SU-DHL-6 (cell line): ENCODE data around the gene ACY1.

Experiments used
- H2AFZ ChIP-seq: fragments of 200-600 bp; sonication (generic); 2 replicates; pipeline ENCODE4 v1.6.1; 2014; ENCODE audit warnings: low read depth, mild to moderate bottlenecking, moderate library complexity, mixed read lengths, antibody characterized with exemption, low read length; ENCODE audit not compliant: severe bottlenecking
- H3F3A ChIP-seq: fragments of 200-600 bp; shearing (Covaris generic); 2 replicates; pipeline ENCODE4 v1.6.0; 2016; ENCODE audit warnings: antibody characterized with exemption, mild to moderate bottlenecking; ENCODE audit not compliant: insufficient read depth
- H3K27ac ChIP-seq: fragments of 200-600 bp; sonication (generic); 2 replicates; pipeline ENCODE4 v1.5.1; 2016; ENCODE audit warnings: low read depth, mild to moderate bottlenecking, low read length, moderate library complexity, mixed read lengths
- H3K27me3 ChIP-seq: fragments of 200-600 bp; sonication (generic), shearing (Covaris generic); 2 replicates; pipeline ENCODE4 v1.6.0; 2014; ENCODE audit warnings: mild to moderate bottlenecking, low read length
- H3K36me3 ChIP-seq: fragments of 200-600 bp; sonication (generic); 2 replicates; pipeline ENCODE4 v1.6.1; 2014; ENCODE audit warnings: mild to moderate bottlenecking, low read length, mixed read lengths
- H3K4me2 ChIP-seq: fragments of 300-600, 200-600 bp; shearing (Covaris generic), sonication (generic); 2 replicates; pipeline ENCODE4 v1.6.0; 2014; ENCODE audit warnings: low read length, low read depth, mild to moderate bottlenecking; ENCODE audit not compliant: poor library complexity, severe bottlenecking
- H3K4me3 ChIP-seq: fragments of 200-600 bp; sonication (generic); 2 replicates; pipeline ENCODE4 v1.5.1; 2014; ENCODE audit warnings: antibody characterized with exemption, low read length, mild to moderate bottlenecking, mixed read lengths; ENCODE audit not compliant: insufficient read depth, poor library complexity, severe bottlenecking
- H3K79me2 ChIP-seq: fragments of 200-600 bp; sonication (generic); 2 replicates; pipeline ENCODE4 v1.6.1; 2014; ENCODE audit warnings: mild to moderate bottlenecking, low read length, moderate library complexity; ENCODE audit not compliant: insufficient read depth
- H3K9ac ChIP-seq: fragments of 200-600 bp; sonication (generic); 2 replicates; pipeline ENCODE4 v1.7.0; 2014; ENCODE audit warnings: mild to moderate bottlenecking, low read length
- H3K9me2 ChIP-seq: fragments of 200-600 bp; sonication (generic); replicated peaks from 2 replicates; pipeline ENCODE4 v1.6.1; 2014; ENCODE audit warnings: low read length; ENCODE audit not compliant: insufficient read depth
- H3K9me3 ChIP-seq: fragments of 200-600 bp; sonication (generic); 2 replicates; pipeline ENCODE4 v1.6.1; 2014; ENCODE audit warnings: low read length, mixed read lengths; ENCODE audit not compliant: insufficient read depth
- H4K20me1 ChIP-seq: fragments of 200-600 bp; sonication (generic); 2 replicates; pipeline ENCODE4 v1.6.1; 2014; ENCODE audit warnings: low read depth, mild to moderate bottlenecking, antibody characterized with exemption, low read length, moderate library complexity, mixed read lengths
- CTCF ChIP-seq: fragments of 200-600 bp; sonication (generic); IDR thresholded peaks from one replicate; pipeline ENCODE4 v1.5.1; 2017; ENCODE audit warnings: antibody characterized with exemption, mild to moderate bottlenecking, low read length, moderate library complexity; ENCODE audit not compliant: insufficient read depth, poor library complexity, severe bottlenecking
- EZH2phosphoT487 ChIP-seq: fragments of 200-600 bp; sonication (generic), shearing (Covaris generic); conservative IDR thresholded peaks from 2 replicates; pipeline ENCODE4 v1.6.1; 2018; ENCODE audit warnings: mild to moderate bottlenecking, antibody characterized with exemption, low read length, moderate library complexity, mixed read lengths

The ACY1 gene

GRCh38 chr3:51938780-51939425 lies 44.4 kb upstream of the ACY1 start:
- no peak for TF ChIP-seq EZH2phosphoT487
- Histone ChIP-seq H3K9ac (no peak overlapping the region), H2AFZ (no peak overlapping the region), H3K27me3 (no peaks in the 10 kb centered on the region), H3K79me2 (peaks cover 24% of the 10 kb centered on the region), H3K9me3 (no peaks in the 10 kb centered on the region), H4K20me1 (no peaks in the 10 kb centered on the region), H3F3A (no peaks in the 10 kb centered on the region), H3K27ac (no peak overlapping the region), H3K4me2 (no peak overlapping the region), H3K9me2 (no peaks in the 10 kb centered on the region), H3K4me3 (no peak overlapping the region), H3K36me3 (no peaks in the 10 kb centered on the region)

DNA sequence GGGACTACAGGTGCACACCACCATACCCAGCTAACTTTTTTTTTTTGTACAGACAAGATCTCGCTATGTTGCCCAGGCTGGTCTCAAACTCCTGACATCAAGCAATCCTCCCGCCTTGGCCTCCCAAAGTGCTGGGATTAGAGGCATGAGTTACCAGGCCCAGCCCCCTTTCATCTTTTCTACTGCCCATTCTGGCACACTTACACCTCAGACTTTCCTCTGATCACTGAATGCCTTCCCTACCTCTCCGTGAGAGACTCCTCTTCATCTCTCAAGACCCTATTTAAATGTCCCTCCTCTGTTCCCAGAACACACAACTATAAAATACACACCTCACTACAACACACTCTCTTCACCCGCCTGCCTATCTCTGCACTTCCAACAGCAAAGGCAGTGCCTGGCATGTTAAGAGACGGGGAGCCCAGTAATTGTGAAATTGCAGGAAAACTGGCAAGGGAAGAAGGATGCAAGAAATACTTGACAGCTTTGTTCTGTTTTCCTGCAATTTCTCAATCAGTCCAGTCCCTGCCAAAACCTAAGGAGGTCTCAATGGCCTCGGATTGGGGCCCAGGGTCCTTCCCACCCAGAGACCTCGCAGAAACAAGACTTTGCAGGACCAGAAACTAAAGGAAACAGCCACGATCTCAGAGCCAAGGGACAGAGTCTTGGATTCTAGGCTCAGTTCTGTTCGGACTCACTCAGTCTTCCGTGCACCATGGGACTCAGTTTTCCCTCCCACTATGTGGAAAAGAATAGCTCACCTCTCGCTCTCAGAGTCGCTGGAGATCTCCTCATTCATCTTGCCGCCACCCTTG lies 42.5 kb upstream of the ACY1 start:
- Histone ChIP-seq H3K4me2 (peak overlapping the region; percentile 79), H3K9me3 (no peaks in the 10 kb centered on the region), H3K36me3 (no peaks in the 10 kb centered on the region), H3K9ac (peak overlapping the region; percentile 83), H3K9me2 (no peaks in the 10 kb centered on the region), H3K4me3 (peak overlapping the region; percentile 85), H3F3A (no peaks in the 10 kb centered on the region), H3K27me3 (no peaks in the 10 kb centered on the region), H3K79me2 (peaks cover 24% of the 10 kb centered on the region), H4K20me1 (no peaks in the 10 kb centered on the region), H2AFZ (peak overlapping the region; percentile 63), H3K27ac (no peak overlapping the region)
- TF ChIP-seq EZH2phosphoT487 (no peak), CTCF (no peak)

- Histone ChIP-seq H3K4me2 (peak overlapping the region; percentile 79), H3K9me3 (no peaks in the 10 kb centered on the region), H3K36me3 (no peaks in the 10 kb centered on the region), H4K20me1 (no peaks in the 10 kb centered on the region), H3K79me2 (peaks cover 24% of the 10 kb centered on the region), H2AFZ (peak overlapping the region; percentile 63), H3K9ac (peak overlapping the region; percentile 83), H3K27me3 (no peaks in the 10 kb centered on the region), H3K27ac (no peak overlapping the region), H3F3A (no peaks in the 10 kb centered on the region), H3K9me2 (no peaks in the 10 kb centered on the region), H3K4me3 (peak overlapping the region; percentile 85)
- TF ChIP-seq CTCF, result no peak
- TF ChIP-seq EZH2phosphoT487, result no peak
Observed at GRCh38 chr3:51941463-51941797, 41.9 kb upstream of the ACY1 start.
